Right atrium auricular region (tissue), 2 donors: ENCODE data around the gene CAPN10. TPM values are rescaled to one million over a fixed set of nuclear protein-coding genes. Genes with fewer than 3 reads are reported as not detected.

ENCODE experiments used
- DNase-seq: peaks from one replicate; pipeline ENCODE4 v3.0.0-alpha.2; 2019; ENCODE audit warnings: low spot score
- H3K27ac ChIP-seq, 2 donors: fragments of 200-600 bp; sonication (generic); 1 replicate in 1 of 2; 2 replicates in 1 of 2; pipeline ENCODE4 v1.5.1; 2016 to 2019
- H3K27me3 ChIP-seq, 2 donors: fragments of 200-600 bp; sonication (generic); one replicate each; pipeline versions ENCODE4 v1.5.1 to v1.6.0; 2017 to 2019
- H3K36me3 ChIP-seq: fragments of 200-600 bp; sonication (generic); one replicate; pipeline ENCODE4 v1.5.1; 2016
- H3K4me1 ChIP-seq, 2 donors: fragments of 200-600 bp; sonication (generic); one replicate each; pipeline versions ENCODE4 v1.5.1 to v1.6.0; 2017 to 2019
- H3K4me3 ChIP-seq, 2 donors: fragments of 200-600 bp; sonication (generic); 1 replicate in 1 of 2; 2 replicates in 1 of 2; pipeline ENCODE4 v1.5.1; 2017 to 2019; ENCODE audit warnings: mild to moderate bottlenecking in 1 of 2, moderate library complexity in 1 of 2
- H3K9me3 ChIP-seq, 2 donors: fragments of 200-600 bp; sonication (generic); one replicate each; pipeline ENCODE4 v1.5.1; 2019
- CTCF ChIP-seq, 2 donors: fragments of 200-600 bp; sonication (generic); IDR thresholded peaks; one replicate each; pipeline ENCODE4 v1.5.1; 2019; ENCODE audit warnings: antibody characterized with exemption in 2 of 2
- total RNA-seq, 2 donors: library from RNA; depleted of rRNA; stranded (reverse); fragments of >200 nt; gene quantifications; one replicate each; pipeline ENCODE4 v1.1.0, GENCODE V29; 2016

CAPN10 gene
- total RNA-seq, 2 donors from 2014 or later: 14.1 to 14.6 TPM

GRCh38 chr2:240576436-240577205, 9.9 kb upstream of the CAPN10 start:
- DNase-seq: no peak
- Histone ChIP-seq H3K36me3 (peaks cover 44% of the 10 kb centered on the region), H3K27me3 (no peaks in the 10 kb centered on the region), H3K27ac (no peak overlapping the region), H3K4me3 (no peak overlapping the region), H3K9me3 (no peaks in the 10 kb centered on the region), H3K4me1 (peaks cover 0 to 20% of the 10 kb centered on the region in 2 donors)
- no peak for TF ChIP-seq CTCF (IDR thresholded peaks at IDR 0.05)

- Histone ChIP-seq H3K36me3 (peaks cover 42% of the 10 kb centered on the region), H3K9me3 (no peaks in the 10 kb centered on the region), H3K27ac (no peak overlapping the region), H3K4me3 (no peak overlapping the region), H3K27me3 (no peaks in the 10 kb centered on the region), H3K4me1 (peaks cover 0 to 20% of the 10 kb centered on the region in 2 donors)
- no peak for TF ChIP-seq CTCF (IDR thresholded peaks at IDR 0.05)
- DNase-seq: no peak
These were observed 9.0 kb upstream of the CAPN10 start for GRCh38 chr2:240577281-240578109.

DNA sequence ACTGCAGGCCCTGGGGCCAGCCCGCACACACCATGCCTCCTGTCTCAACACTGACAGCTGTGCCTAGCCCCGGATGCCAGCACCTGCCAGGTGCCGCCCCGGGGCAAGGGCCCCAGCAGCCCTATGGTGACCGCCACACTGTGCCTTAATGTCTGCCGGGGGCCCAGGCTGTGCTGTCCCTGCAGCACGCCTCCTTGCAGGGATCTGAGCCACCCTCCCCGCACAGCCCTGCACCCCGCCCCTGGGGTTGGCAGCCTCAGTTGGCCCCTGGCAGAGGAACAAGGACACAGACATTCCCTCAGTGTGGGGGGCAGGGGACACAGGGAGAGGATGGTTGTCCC, 8.5 kb upstream of the CAPN10 start:
- Histone ChIP-seq H3K27ac (no peak overlapping the region), H3K36me3 (peaks cover 39% of the 10 kb centered on the region), H3K27me3 (no peaks in the 10 kb centered on the region), H3K9me3 (no peaks in the 10 kb centered on the region), H3K4me3 (no peak overlapping the region), H3K4me1 (peaks cover 0 to 20% of the 10 kb centered on the region in 2 donors)
- DNase-seq: no peak
- TF ChIP-seq CTCF (IDR thresholded peaks at IDR 0.05): no peak

GRCh38 chr2:240578488-240578887, 8.0 kb upstream of the CAPN10 start:
- DNase-seq: no peak
- Histone ChIP-seq H3K36me3 (peaks cover 39% of the 10 kb centered on the region), H3K27me3 (no peaks in the 10 kb centered on the region), H3K27ac (peak overlapping the region in 1 of 2 donors; percentile 59), H3K4me3 (no peak overlapping the region), H3K4me1 (peaks cover 0 to 20% of the 10 kb centered on the region in 2 donors), H3K9me3 (no peaks in the 10 kb centered on the region)
- TF ChIP-seq CTCF (IDR thresholded peaks at IDR 0.05): no peak

- H3K27me3 ChIP-seq: no peaks in the 10 kb centered on the region
- no peak for TF ChIP-seq CTCF (IDR thresholded peaks at IDR 0.05)
- H3K4me3 ChIP-seq: no peak overlapping the region
- no peak for DNase-seq
- peaks cover 37% of the 10 kb centered on the region for H3K36me3 ChIP-seq
- H3K4me1 ChIP-seq: peaks cover 0 to 24% of the 10 kb centered on the region in 2 donors
- no peaks in the 10 kb centered on the region for H3K9me3 ChIP-seq
- H3K27ac ChIP-seq: peak overlapping the region; percentile 59 to 65
These were observed 7.3 kb upstream of the CAPN10 start for GRCh38 chr2:240579071-240579762.
